Activated T-cell treated with anti-CD3 and anti-CD28 coated beads, Interleukin-2, amount 50 U/mL, for 48 hours (primary cell): ENCODE measurements around the gene PYGL.
A peak's percentile ranks its signal among the peaks of the same experiment; 100 is the strongest.
"Not testable (repeated sequence)": the region's sequence is repeated elsewhere in the genome, so short reads cannot be mapped to it uniquely, and the experiment has no call there.

Experiments used
- DNase-seq, 2 experiments: peaks; one replicate each; pipeline ENCODE4 v3.0.0-alpha.2; 2020

PYGL gene

GRCh38 chr14:50924843-50925242, 19.4 kb downstream of the PYGL start:
- DNase-seq, result no peak

GRCh38 chr14:50924236-50924635, 20.0 kb downstream of the PYGL start:
- DNase-seq, result no peak

GRCh38 chr14:50922803-50923202, 21.5 kb downstream of the PYGL start:
- no peak for DNase-seq

GRCh38 chr14:50920482-50921230, 23.6 kb downstream of the PYGL start:
- DNase-seq, result no peak

GRCh38 chr14:50919524-50919923, 24.8 kb downstream of the PYGL start:
- DNase-seq, result not testable (repeated sequence)

- DNase-seq, result no peak
These were observed 26.8 kb downstream of the PYGL start for GRCh38 chr14:50917449-50917848.

GRCh38 chr14:50910495-50911420, 33.5 kb downstream of the PYGL start:
- DNase-seq, result no peak

GRCh38 chr14:50906326-50907065, 37.8 kb downstream of the PYGL start:
- no peak for DNase-seq

GRCh38 chr14:50904719-50905118, 39.6 kb downstream of the PYGL start:
- no peak for DNase-seq

GRCh38 chr14:50901361-50901760, 42.9 kb downstream of the PYGL start:
- no peak for DNase-seq

GRCh38 chr14:50897658-50898175, 46.6 kb downstream of the PYGL start:
- DNase-seq, result no peak

- DNase-seq, result not testable (repeated sequence)
These were observed 47.3 kb downstream of the PYGL start for GRCh38 chr14:50897005-50897404.

GRCh38 chr14:50896421-50896820, 47.9 kb downstream of the PYGL start:
- not testable (repeated sequence) for DNase-seq

- DNase-seq, result no peak
These were observed 52.0 kb downstream of the PYGL start for GRCh38 chr14:50892255-50892654.

- no peak for DNase-seq
These were observed 56.8 kb downstream of the PYGL start for GRCh38 chr14:50887476-50887875.

GRCh38 chr14:50883827-50884197, 60.5 kb downstream of the PYGL start:
- no peak for DNase-seq

- no peak for DNase-seq
These were observed 61.1 kb downstream of the PYGL start for GRCh38 chr14:50882932-50883826.

- DNase-seq, result peak; percentile 78 to 79
These were observed 68.8 kb downstream of the PYGL start for GRCh38 chr14:50875359-50876070.

- DNase-seq, result no peak
These were observed 69.5 kb downstream of the PYGL start for GRCh38 chr14:50874757-50875156.

GRCh38 chr14:50871914-50872732, 72.2 kb downstream of the PYGL start, which contains the start of gene ABHD12B:
ABHD12B (plus strand) TSS chr14:50872053; CDS start chr14:50872175, 122 bp downstream.
- no peak for DNase-seq
